SKM-1 treated with dmso at 0.1 percent for 144 hours (cell line): ENCODE measurements around the gene CD48.

ENCODE experiments used
- DNase-seq: peaks from one replicate; lab custom pipeline; 2025; ENCODE audit not compliant: unreplicated experiment; lab: John Stamatoyannopoulos, UW

CD48 gene, protein sequence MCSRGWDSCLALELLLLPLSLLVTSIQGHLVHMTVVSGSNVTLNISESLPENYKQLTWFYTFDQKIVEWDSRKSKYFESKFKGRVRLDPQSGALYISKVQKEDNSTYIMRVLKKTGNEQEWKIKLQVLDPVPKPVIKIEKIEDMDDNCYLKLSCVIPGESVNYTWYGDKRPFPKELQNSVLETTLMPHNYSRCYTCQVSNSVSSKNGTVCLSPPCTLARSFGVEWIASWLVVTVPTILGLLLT

GRCh38 chr1:160711602-160712311 is at the start of gene CD48:
TSS of gene CD48 (minus strand) at chr1:160711822. CDS start at chr1:160711763, 59 bp downstream.
- no peak for DNase-seq

- no peak for DNase-seq
Measured at GRCh38 chr1:160761046-160761445, 49.4 kb upstream of the CD48 start.

DNA sequence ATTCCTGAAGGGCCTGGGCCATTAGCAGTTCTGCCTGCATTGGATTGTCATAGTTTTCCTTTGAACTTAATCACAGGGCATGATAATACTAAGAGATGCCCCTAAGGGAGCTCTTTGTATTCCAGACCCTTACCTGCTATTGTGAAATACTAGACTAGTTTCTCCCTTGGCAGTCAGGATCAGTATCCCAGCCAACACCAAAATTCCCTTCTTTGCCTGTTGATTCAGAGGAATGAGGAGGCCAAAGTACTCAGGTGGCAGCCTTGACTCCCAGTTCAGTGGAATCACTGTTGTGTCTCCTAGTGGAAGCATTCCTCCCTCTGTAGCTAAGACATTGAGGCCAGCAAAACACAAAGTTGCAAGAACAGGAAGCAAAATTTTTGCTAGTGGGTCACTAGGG is 48.1 kb upstream of the CD48 start:
- DNase-seq, result no peak

GRCh38 chr1:160758521-160758920 is 46.9 kb upstream of the CD48 start:
- DNase-seq, result no peak

DNA sequence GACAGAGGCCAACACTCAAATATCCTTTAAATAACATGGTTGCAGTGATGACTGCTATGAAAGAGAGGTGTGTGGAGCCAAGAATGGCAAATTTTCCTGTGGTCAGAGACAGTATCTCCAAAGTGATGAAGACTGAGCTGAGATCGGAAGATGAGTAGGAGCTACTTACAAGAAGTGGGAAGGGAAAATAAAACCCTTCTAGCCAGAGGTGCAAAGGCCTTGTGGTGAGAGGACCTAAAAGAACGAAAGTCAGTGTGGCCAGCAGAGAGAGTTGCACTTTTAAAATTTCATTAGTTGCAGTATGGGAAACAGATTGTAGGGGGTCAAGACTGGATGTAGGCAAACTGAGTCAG is 45.2 kb upstream of the CD48 start:
- DNase-seq, result no peak

GRCh38 chr1:160755911-160756848 is 44.6 kb upstream of the CD48 start:
- DNase-seq, result no peak

- DNase-seq, result no peak
Measured at GRCh38 chr1:160755461-160755860, 43.8 kb upstream of the CD48 start.

GRCh38 chr1:160753594-160753993 is 42.0 kb upstream of the CD48 start:
- DNase-seq, result no peak

GRCh38 chr1:160752924-160753323 is 41.3 kb upstream of the CD48 start:
- no peak for DNase-seq

DNA sequence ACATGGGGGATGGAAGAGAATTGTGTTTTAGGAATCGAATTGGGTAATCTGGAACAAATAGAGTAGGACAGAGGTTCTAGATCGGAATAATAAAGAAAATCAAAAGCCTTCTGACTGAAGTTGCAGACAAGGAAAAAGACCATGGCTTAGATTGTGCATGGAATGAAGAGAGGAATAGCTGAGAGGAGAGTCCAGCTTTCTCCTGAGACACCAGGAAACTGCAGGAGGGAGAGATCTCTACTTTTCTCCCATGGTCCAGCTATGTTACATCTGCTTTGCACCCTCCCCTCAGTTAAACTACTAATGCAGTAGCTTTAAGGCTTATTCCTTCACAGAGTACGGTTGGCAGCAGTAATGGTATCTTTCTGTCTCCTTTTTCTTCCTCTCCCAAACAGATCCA is 40.8 kb upstream of the CD48 start:
- no peak for DNase-seq

- no peak for DNase-seq
Measured at GRCh38 chr1:160750608-160751007, 39.0 kb upstream of the CD48 start.

GRCh38 chr1:160748878-160749269 is 37.3 kb upstream of the CD48 start:
- DNase-seq, result no peak

DNA sequence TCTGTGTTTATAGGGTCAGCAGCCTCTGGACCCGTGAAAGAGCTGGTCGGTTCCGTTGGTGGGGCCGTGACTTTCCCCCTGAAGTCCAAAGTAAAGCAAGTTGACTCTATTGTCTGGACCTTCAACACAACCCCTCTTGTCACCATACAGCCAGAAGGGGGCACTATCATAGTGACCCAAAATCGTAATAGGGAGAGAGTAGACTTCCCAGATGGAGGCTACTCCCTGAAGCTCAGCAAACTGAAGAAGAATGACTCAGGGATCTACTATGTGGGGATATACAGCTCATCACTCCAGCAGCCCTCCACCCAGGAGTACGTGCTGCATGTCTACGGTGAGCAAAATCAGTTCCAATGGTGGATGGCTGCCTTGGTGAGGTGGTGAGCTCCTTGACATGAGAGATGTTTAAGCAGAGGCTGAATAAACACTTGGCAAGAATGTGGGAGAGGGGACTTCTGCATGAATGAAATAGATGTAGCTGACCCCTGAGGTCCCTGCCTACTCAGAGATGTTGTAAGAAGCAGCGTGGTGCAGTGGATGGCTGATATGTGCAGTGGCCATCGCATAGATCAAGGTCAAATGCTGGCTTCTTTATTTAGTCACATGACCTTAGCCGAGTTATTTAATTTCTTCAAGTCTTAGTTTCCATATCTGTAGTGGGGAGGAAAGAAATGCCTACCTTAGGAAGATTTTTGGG is 36.7 kb upstream of the CD48 start:
- no peak for DNase-seq

DNA sequence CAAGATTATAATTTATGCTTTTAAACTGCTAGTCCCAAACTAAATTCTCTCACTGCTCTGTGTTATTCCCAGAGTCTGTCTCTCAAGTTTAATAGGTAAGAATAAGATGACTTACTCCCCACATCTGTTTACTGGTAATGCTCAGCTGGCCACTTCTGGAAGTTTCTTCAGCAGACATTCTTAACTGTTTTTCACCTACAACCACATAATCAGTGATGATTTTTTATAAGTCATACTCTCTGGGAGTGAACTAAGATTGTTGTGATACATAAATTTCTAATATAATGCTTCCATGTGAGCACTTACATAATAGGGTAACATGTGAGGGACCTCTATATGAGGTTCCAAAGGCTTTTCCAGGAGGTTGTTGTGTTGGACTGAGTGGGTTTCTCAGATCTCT is 36.1 kb upstream of the CD48 start:
- DNase-seq, result no peak

DNA sequence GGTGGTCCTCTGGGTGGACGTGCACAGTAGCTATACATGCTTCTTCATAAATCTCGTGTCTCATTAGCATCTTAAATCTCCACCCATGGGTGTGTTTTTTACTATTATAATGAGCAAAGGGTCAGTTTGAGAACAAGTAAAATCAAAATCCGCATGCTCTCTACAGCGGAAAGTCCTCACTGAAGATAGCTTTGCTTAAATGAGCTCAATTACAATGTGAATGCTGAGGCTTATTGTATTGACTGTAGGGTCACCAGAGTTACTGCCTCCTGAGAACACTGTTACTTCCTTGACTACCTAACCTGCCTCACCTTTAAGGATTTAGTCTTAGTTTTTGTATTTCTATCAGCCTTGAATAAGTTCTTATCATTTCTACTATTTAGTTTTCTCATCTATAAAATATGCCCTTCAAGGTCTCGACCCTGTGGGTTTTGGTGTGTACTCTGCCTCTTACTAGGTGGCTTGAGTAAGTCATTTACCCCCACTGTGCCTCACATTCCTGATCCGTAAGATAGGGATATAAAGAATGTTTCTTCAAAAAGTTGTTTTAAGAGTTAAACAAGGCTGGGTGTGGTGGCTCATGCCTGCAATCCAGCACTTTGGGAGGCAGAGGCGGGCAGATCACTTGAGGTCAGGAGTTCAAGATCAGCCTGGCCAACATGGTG is 35.3 kb upstream of the CD48 start:
- DNase-seq, result no peak

DNA sequence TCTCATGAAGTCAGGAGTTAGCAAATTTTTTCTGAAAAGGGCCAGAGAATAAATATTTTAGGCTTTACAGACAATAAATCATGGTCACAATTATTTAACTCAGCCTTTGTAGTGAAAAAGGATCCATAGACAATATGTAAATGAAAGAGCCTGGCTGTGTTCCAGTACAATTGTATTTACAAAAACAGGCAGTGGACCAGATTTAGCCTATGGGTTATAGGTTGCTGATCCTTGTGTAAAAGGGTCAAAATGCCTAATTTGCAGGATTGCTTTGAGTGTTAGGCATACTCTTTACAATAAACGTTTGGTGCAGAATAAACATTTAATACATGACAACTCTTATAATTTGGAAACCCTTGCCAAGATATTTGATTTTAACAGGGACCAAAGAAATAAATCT is 33.9 kb upstream of the CD48 start:
- DNase-seq, result no peak

- DNase-seq, result no peak
Measured at GRCh38 chr1:160744852-160745520, 33.4 kb upstream of the CD48 start.

GRCh38 chr1:160744199-160744851 is 32.7 kb upstream of the CD48 start:
- no peak for DNase-seq

- no peak for DNase-seq
Measured at GRCh38 chr1:160743266-160743665, 31.6 kb upstream of the CD48 start.
